ENCODE results near the gene L3MBTL4. TPM values are rescaled to one million over a fixed set of nuclear protein-coding genes. Genes with fewer than 3 reads are reported as not detected.

The L3MBTL4 gene
- total RNA-seq, 1 donor from 2014 or later = under 0.01 TPM

DNA sequence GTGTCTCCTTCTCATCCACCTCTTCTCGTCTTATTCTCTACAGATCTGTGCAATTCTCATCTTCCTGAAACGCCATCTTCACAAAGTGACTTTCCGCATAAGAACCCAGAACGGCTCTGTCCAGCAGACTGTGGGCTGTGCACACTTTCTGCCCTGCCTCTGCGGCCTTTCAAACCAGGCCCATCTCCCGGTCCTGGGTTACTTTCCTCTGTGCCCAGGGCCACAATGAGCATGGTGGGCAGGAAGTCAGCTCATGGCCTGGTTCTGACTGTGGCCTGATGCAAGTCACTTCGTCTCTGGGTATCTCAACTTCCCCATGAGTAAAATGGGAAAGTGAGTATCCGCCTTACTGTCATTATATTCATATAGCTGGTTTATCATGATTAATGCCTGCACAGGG lies 447.7 kb downstream of the L3MBTL4 start:
- Histone ChIP-seq H3K4me3 (ENCODE audit: low read depth, low read length) (no peak overlapping the region), H3K27me3 (ENCODE audit: control insufficient read depth, insufficient read depth, low read length) (no peaks in the 10 kb centered on the region), H3K36me3 (ENCODE audit: control insufficient read depth, insufficient read depth, low read length) (no peaks in the 10 kb centered on the region)
- FAIRE-seq (no peak), DNase-seq (ENCODE audit: low read depth) (no peak)
- no peak for TF ChIP-seq CTCF (IDR thresholded peaks at IDR 0.05; ENCODE audit: insufficient read depth, low read length, severe bottlenecking)

- Histone ChIP-seq H3K36me3 (ENCODE audit: control insufficient read depth, insufficient read depth, low read length) (no peaks in the 10 kb centered on the region), H3K27me3 (ENCODE audit: control insufficient read depth, insufficient read depth, low read length) (no peaks in the 10 kb centered on the region), H3K4me3 (ENCODE audit: low read depth, low read length) (no peak overlapping the region)
- FAIRE-seq = no peak
- TF ChIP-seq CTCF (IDR thresholded peaks at IDR 0.05; ENCODE audit: insufficient read depth, low read length, severe bottlenecking) = no peak
- DNase-seq (ENCODE audit: low read depth) = no peak
These were observed 448.2 kb downstream of the L3MBTL4 start for GRCh38 chr18:5966514-5966913.

- Histone ChIP-seq H3K36me3 (ENCODE audit: control insufficient read depth, insufficient read depth, low read length) (no peaks in the 10 kb centered on the region), H3K27me3 (ENCODE audit: control insufficient read depth, insufficient read depth, low read length) (no peaks in the 10 kb centered on the region), H3K4me3 (ENCODE audit: low read depth, low read length) (no peak overlapping the region)
- no peak for TF ChIP-seq CTCF (IDR thresholded peaks at IDR 0.05; ENCODE audit: insufficient read depth, low read length, severe bottlenecking)
- DNase-seq (ENCODE audit: low read depth) (no peak), FAIRE-seq (no peak)
These were observed 449.7 kb downstream of the L3MBTL4 start for GRCh38 chr18:5964996-5965395.

GRCh38 chr18:5964596-5964995 lies 450.1 kb downstream of the L3MBTL4 start:
- Histone ChIP-seq H3K36me3 (ENCODE audit: control insufficient read depth, insufficient read depth, low read length) (no peaks in the 10 kb centered on the region), H3K27me3 (ENCODE audit: control insufficient read depth, insufficient read depth, low read length) (no peaks in the 10 kb centered on the region), H3K4me3 (ENCODE audit: low read depth, low read length) (no peak overlapping the region)
- FAIRE-seq (no peak), DNase-seq (ENCODE audit: low read depth) (no peak)
- no peak for TF ChIP-seq CTCF (IDR thresholded peaks at IDR 0.05; ENCODE audit: insufficient read depth, low read length, severe bottlenecking)

DNA sequence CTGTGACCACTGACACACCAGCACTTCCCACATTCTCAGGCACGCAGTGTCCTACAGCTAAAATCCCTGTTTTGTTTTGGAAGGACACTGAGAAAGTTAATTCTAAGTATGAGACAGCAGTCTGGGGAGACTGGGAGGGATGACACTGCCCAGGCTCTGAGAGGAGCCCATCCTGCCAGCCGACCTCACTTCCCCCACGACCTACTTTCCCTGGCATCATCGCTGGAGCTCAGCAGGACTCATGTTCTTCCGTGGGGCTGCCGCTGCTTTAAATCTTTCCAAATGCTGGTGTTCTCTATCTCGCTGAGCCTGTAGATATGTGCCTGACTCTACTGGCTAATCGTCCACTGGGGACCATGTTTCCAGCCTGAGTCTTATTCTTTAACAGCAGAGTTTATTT lies 450.6 kb downstream of the L3MBTL4 start:
- no peak for DNase-seq (ENCODE audit: low read depth)
- Histone ChIP-seq H3K27me3 (ENCODE audit: control insufficient read depth, insufficient read depth, low read length) (no peaks in the 10 kb centered on the region), H3K36me3 (ENCODE audit: control insufficient read depth, insufficient read depth, low read length) (no peaks in the 10 kb centered on the region), H3K4me3 (ENCODE audit: low read depth, low read length) (no peak overlapping the region)
- TF ChIP-seq CTCF (IDR thresholded peaks at IDR 0.05; ENCODE audit: insufficient read depth, low read length, severe bottlenecking) = no peak
- no peak for FAIRE-seq

GRCh38 chr18:5963267-5963666 lies 451.4 kb downstream of the L3MBTL4 start:
- Histone ChIP-seq H3K4me3 (ENCODE audit: low read depth, low read length) (no peak overlapping the region), H3K36me3 (ENCODE audit: control insufficient read depth, insufficient read depth, low read length) (no peaks in the 10 kb centered on the region), H3K27me3 (ENCODE audit: control insufficient read depth, insufficient read depth, low read length) (no peaks in the 10 kb centered on the region)
- DNase-seq (ENCODE audit: low read depth) (no peak), FAIRE-seq (no peak)
- no peak for TF ChIP-seq CTCF (IDR thresholded peaks at IDR 0.05; ENCODE audit: insufficient read depth, low read length, severe bottlenecking)
